SK-N-SH (cell line): ENCODE results near the gene HYCC2. TPM values are rescaled to one million over a fixed set of nuclear protein-coding genes. Genes with fewer than 3 reads are reported as not detected.

Experiments used
- CTCF ChIA-PET: fragments of 300-600, 350-600 bp; formaldehyde crosslinking; extraction: SDS; loops from one replicate; lab custom pipeline; 2021; lab: Yijun Ruan, JAX
- POLR2A ChIA-PET: fragments of 350-600 bp; sonication (Branson Sonifier 250); formaldehyde crosslinking; extraction: SDS; loops from one replicate; lab custom pipeline; 2020; ENCODE audit warnings: antibody characterized with exemption, inconsistent platforms; lab: Yijun Ruan, JAX
- DNase-seq: peaks from one replicate; pipeline ENCODE4 v3.0.0; 2012
- H2AFZ ChIP-seq: fragments of 200-600 bp; sonication (generic); 2 replicates; pipeline ENCODE4 v1.8.1; 2016; ENCODE audit warnings: antibody characterized with exemption, mild to moderate bottlenecking, low read depth
- H3F3A ChIP-seq: fragments of 200-600 bp; sonication (generic); replicated peaks from 2 replicates; pipeline ENCODE3; 2016; ENCODE audit warnings: antibody characterized with exemption, mild to moderate bottlenecking; ENCODE audit not compliant: insufficient read depth
- H3K27ac ChIP-seq, 2 experiments: fragments of 200-500 bp in 1 of 2; fragments of 200-600 bp in 1 of 2; sonication (Bioruptor generic) in 1 of 2; sonication (generic), shearing (Covaris generic) in 1 of 2; 2 replicates each; pipeline versions ENCODE4 v1.5.1 to v1.6.1; 2014 to 2016; ENCODE audit warnings: low read depth in 2 of 2, inconsistent platforms in 1 of 2, low read length in 1 of 2, mild to moderate bottlenecking in 1 of 2, mixed read lengths in 1 of 2
- H3K27me3 ChIP-seq: fragments of 200-600 bp; sonication (generic), shearing (Covaris generic); 2 replicates; pipeline ENCODE4 v1.6.1; 2016; ENCODE audit warnings: mixed run types; ENCODE audit not compliant: insufficient read depth
- H3K36me3 ChIP-seq, 2 experiments: fragments of 200-500 bp in 1 of 2; fragments of 200-600 bp in 1 of 2; sonication (Bioruptor generic) in 1 of 2; sonication (generic) in 1 of 2; replicated peaks in 1 of 2; 2 replicates each; pipeline versions ENCODE3 to v1.5.1; 2014 to 2016; ENCODE audit warnings: low read length in 1 of 2, mild to moderate bottlenecking in 1 of 2; ENCODE audit not compliant: insufficient read depth in 2 of 2, control insufficient read depth in 1 of 2
- H3K4me1 ChIP-seq, 2 experiments: fragments of 200-500 bp in 1 of 2; fragments of 200-600 bp in 1 of 2; sonication (Bioruptor generic) in 1 of 2; sonication (generic), shearing (Covaris generic) in 1 of 2; 2 replicates each; pipeline versions ENCODE4 v1.5.1 to v1.6.1; 2014 to 2016; ENCODE audit warnings: low read depth in 1 of 2, low read length in 1 of 2, mixed run types in 1 of 2; ENCODE audit not compliant: insufficient read depth in 2 of 2, control insufficient read depth in 1 of 2
- H3K4me2 ChIP-seq: fragments of 200-600 bp; sonication (generic), shearing (Covaris generic); 2 replicates; pipeline ENCODE4 v1.6.1; 2017; ENCODE audit warnings: mixed run types
- H3K4me3 ChIP-seq, 2 experiments: fragments of 200-500 bp in 1 of 2; fragments of 200-600 bp in 1 of 2; sonication (Bioruptor generic) in 1 of 2; sonication (generic), shearing (Covaris generic) in 1 of 2; 2 replicates each; pipeline versions ENCODE4 v1.5.1 to v1.8.1; 2014 to 2016; ENCODE audit warnings: low read depth in 2 of 2, inconsistent platforms in 1 of 2, low read length in 1 of 2, mild to moderate bottlenecking in 1 of 2, mixed read lengths in 1 of 2, moderate library complexity in 1 of 2
- H3K79me2 ChIP-seq: fragments of 200-600 bp; sonication (generic); 2 replicates; pipeline ENCODE4 v1.8.1; 2017; ENCODE audit warnings: mild to moderate bottlenecking; ENCODE audit not compliant: insufficient read depth
- H3K9ac ChIP-seq: fragments of 200-600 bp; sonication (generic); 2 replicates; pipeline ENCODE4 v1.6.1; 2017; ENCODE audit warnings: mixed run types
- H3K9me2 ChIP-seq: fragments of 200-600 bp; sonication (generic); 2 replicates; pipeline ENCODE4 v1.6.1; 2017; ENCODE audit warnings: mixed run types
- H3K9me3 ChIP-seq: fragments of 200-600 bp; sonication (generic); 2 replicates; pipeline ENCODE4 v1.6.1; 2017; ENCODE audit warnings: mixed run types, mild to moderate bottlenecking, moderate library complexity
- H4K20me1 ChIP-seq: fragments of 200-600 bp; sonication (generic); 2 replicates; pipeline ENCODE4 v1.6.1; 2017; ENCODE audit warnings: mild to moderate bottlenecking, mixed run types; ENCODE audit not compliant: insufficient read depth
- EZH2phosphoT487 ChIP-seq: fragments of 200-600 bp; sonication (generic); IDR thresholded peaks from 2 replicates; pipeline ENCODE4 v1.6.1; 2017; ENCODE audit warnings: low read depth, mixed run types, mild to moderate bottlenecking, antibody characterized with exemption, moderate library complexity, borderline replicate concordance
- FOSL2 ChIP-seq: IDR thresholded peaks from 2 replicates; pipeline ENCODE4 v1.4.0; 2012; ENCODE audit warnings: low read depth, mild to moderate bottlenecking, moderate library complexity, borderline replicate concordance
- GABPA ChIP-seq: IDR thresholded peaks from 2 replicates; pipeline ENCODE4 v1.4.0; 2012; ENCODE audit warnings: low read depth, mild to moderate bottlenecking
- JUND ChIP-seq: IDR thresholded peaks from 2 replicates; pipeline ENCODE4 v1.4.0; 2012
- MEF2A ChIP-seq: IDR thresholded peaks from 2 replicates; pipeline ENCODE4 v1.4.0; 2012; ENCODE audit warnings: low read depth, borderline replicate concordance
- NFIC ChIP-seq: IDR thresholded peaks from 2 replicates; pipeline ENCODE4 v1.4.0; 2012; ENCODE audit warnings: borderline replicate concordance
- NRF1 ChIP-seq: IDR thresholded peaks from 2 replicates; pipeline ENCODE4 v1.6.1; 2012; ENCODE audit warnings: low read depth, mild to moderate bottlenecking, low read length
- RAD21 ChIP-seq: IDR thresholded peaks from 2 replicates; pipeline ENCODE4 v1.6.1; 2012; ENCODE audit warnings: mild to moderate bottlenecking, low read length
- RXRA ChIP-seq: IDR thresholded peaks from 2 replicates; pipeline ENCODE4 v1.4.0; 2012; ENCODE audit warnings: low read depth, mild to moderate bottlenecking, borderline replicate concordance
- TAF1 ChIP-seq: IDR thresholded peaks from 2 replicates; pipeline ENCODE4 v1.6.1; 2012; ENCODE audit warnings: low read depth, mild to moderate bottlenecking, low read length, moderate library complexity, borderline replicate concordance
- YY1 ChIP-seq: IDR thresholded peaks from 2 replicates; pipeline ENCODE4 v1.4.0; 2012; ENCODE audit warnings: low read depth, mild to moderate bottlenecking
- WGBS: methylation state at CpG from one replicate; pipeline ENCODE4 v1.1.6; 2017; ENCODE audit warnings: low lambda C conversion rate; 5-methylcytosine and 5-hydroxymethylcytosine counted together
- polyA plus RNA-seq, 3 experiments: library from polyadenylated mRNA; depleted of rRNA; stranded (reverse); fragments of >200 nt; gene quantifications; 2 replicates each; pipeline ENCODE4 v1.2.3, GENCODE V29; 2012
- TF ChIP-seq, protein P1 (sequence below): IDR thresholded peaks from 2 replicates; pipeline ENCODE4 v1.6.1; 2012; ENCODE audit warnings: mild to moderate bottlenecking, low read depth, low read length, moderate library complexity
- TF ChIP-seq, protein P2 (sequence below): fragments of 200-600 bp; sonication (generic); IDR thresholded peaks from 2 replicates; pipeline ENCODE4 v1.6.1; 2017; ENCODE audit warnings: antibody characterized with exemption, mild to moderate bottlenecking, moderate library complexity
- TF ChIP-seq, protein P3 (sequence below): fragments of 150-350 bp; IDR thresholded peaks from 2 replicates; pipeline ENCODE4 v1.6.1; 2016; ENCODE audit warnings: mild to moderate bottlenecking, low read depth, low read length
- TF ChIP-seq, protein P4 (sequence below): IDR thresholded peaks from 2 replicates; pipeline ENCODE4 v1.4.0; 2012; ENCODE audit warnings: low read depth
- TF ChIP-seq, protein P5 (sequence below): IDR thresholded peaks from 2 replicates; pipeline ENCODE4; 2012

Gene HYCC2
- polyA plus RNA-seq, 1 of the 3 experiments (the other 2 are of a cell fraction): 1.2 TPM

DNA sequence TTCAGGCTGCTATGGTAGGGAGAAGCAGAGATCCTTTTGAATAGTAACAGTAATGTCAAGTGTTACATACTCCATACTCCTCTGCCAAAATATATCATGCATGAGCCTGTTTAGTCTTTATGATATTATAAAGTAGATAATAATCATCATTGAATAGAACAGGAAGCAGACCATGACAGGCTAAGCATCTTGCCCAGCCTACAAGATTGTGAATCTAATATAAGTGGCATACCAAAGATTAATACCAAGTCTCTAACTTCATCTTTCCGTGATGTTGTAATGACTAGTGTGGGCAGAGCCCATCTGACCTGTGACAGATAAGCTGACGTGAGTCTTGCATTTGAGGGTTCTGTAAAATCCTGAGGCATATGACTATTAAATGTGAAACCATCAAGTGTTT lies 13.4 kb upstream of the HYCC2 start (continued):
- TF ChIP-seq RAD21 (no peak), JUND (no peak), EZH2phosphoT487 (no peak), MEF2A (no peak)
- TF ChIP-seq, protein P1, sequence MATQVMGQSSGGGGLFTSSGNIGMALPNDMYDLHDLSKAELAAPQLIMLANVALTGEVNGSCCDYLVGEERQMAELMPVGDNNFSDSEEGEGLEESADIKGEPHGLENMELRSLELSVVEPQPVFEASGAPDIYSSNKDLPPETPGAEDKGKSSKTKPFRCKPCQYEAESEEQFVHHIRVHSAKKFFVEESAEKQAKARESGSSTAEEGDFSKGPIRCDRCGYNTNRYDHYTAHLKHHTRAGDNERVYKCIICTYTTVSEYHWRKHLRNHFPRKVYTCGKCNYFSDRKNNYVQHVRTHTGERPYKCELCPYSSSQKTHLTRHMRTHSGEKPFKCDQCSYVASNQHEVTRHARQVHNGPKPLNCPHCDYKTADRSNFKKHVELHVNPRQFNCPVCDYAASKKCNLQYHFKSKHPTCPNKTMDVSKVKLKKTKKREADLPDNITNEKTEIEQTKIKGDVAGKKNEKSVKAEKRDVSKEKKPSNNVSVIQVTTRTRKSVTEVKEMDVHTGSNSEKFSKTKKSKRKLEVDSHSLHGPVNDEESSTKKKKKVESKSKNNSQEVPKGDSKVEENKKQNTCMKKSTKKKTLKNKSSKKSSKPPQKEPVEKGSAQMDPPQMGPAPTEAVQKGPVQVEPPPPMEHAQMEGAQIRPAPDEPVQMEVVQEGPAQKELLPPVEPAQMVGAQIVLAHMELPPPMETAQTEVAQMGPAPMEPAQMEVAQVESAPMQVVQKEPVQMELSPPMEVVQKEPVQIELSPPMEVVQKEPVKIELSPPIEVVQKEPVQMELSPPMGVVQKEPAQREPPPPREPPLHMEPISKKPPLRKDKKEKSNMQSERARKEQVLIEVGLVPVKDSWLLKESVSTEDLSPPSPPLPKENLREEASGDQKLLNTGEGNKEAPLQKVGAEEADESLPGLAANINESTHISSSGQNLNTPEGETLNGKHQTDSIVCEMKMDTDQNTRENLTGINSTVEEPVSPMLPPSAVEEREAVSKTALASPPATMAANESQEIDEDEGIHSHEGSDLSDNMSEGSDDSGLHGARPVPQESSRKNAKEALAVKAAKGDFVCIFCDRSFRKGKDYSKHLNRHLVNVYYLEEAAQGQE: no peak
- TF ChIP-seq, protein P2, sequence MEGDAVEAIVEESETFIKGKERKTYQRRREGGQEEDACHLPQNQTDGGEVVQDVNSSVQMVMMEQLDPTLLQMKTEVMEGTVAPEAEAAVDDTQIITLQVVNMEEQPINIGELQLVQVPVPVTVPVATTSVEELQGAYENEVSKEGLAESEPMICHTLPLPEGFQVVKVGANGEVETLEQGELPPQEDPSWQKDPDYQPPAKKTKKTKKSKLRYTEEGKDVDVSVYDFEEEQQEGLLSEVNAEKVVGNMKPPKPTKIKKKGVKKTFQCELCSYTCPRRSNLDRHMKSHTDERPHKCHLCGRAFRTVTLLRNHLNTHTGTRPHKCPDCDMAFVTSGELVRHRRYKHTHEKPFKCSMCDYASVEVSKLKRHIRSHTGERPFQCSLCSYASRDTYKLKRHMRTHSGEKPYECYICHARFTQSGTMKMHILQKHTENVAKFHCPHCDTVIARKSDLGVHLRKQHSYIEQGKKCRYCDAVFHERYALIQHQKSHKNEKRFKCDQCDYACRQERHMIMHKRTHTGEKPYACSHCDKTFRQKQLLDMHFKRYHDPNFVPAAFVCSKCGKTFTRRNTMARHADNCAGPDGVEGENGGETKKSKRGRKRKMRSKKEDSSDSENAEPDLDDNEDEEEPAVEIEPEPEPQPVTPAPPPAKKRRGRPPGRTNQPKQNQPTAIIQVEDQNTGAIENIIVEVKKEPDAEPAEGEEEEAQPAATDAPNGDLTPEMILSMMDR: no peak

DNA sequence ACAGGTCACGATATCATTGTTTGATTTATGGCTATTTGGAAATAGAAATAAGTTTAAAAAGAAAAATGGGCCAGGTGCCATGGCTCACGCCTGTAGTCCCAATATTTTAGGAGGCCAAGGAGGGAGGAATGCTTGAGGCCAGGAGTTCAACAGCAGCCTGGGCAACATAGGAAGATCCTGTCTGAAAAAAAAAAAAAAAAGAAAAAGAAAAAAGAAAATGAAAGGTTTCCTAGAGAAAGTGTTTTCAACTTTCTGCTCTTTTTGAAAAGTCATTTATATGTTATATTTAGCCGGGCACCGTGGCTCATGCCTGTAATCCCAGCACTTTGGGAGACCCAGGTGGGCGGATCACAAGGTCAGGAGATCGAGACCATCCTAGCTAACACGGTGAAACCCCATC lies 3.5 kb upstream of the HYCC2 start:
- Histone ChIP-seq H3K79me2 (peaks cover 74% of the 10 kb centered on the region), H3K9me3 (no peaks in the 10 kb centered on the region), H3K9ac (no peak overlapping the region), H3K4me2 (no peak overlapping the region), H3K9me2 (no peaks in the 10 kb centered on the region), H3K4me1 (peaks cover 0 to 12% of the 10 kb centered on the region in 2 experiments; a peak in 2 of 4 replicates), H4K20me1 (no peaks in the 10 kb centered on the region), H2AFZ (no peak overlapping the region), H3F3A (peaks cover 5% of the 10 kb centered on the region), H3K4me3 (no peak overlapping the region), H3K27me3 (no peaks in the 10 kb centered on the region), H3K27ac (no peak overlapping the region), H3K36me3 (peaks cover 7 to 19% of the 10 kb centered on the region in 2 experiments)
- TF ChIP-seq, protein P3, sequence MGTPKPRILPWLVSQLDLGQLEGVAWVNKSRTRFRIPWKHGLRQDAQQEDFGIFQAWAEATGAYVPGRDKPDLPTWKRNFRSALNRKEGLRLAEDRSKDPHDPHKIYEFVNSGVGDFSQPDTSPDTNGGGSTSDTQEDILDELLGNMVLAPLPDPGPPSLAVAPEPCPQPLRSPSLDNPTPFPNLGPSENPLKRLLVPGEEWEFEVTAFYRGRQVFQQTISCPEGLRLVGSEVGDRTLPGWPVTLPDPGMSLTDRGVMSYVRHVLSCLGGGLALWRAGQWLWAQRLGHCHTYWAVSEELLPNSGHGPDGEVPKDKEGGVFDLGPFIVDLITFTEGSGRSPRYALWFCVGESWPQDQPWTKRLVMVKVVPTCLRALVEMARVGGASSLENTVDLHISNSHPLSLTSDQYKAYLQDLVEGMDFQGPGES: no peak
- TF ChIP-seq RXRA (no peak), GABPA (no peak), RAD21 (no peak), NFIC (no peak), FOSL2 (no peak), TAF1 (no peak), NRF1 (no peak), YY1 (no peak)
- TF ChIP-seq, protein P4, sequence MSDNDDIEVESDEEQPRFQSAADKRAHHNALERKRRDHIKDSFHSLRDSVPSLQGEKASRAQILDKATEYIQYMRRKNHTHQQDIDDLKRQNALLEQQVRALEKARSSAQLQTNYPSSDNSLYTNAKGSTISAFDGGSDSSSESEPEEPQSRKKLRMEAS: no peak
- TF ChIP-seq, protein P5, sequence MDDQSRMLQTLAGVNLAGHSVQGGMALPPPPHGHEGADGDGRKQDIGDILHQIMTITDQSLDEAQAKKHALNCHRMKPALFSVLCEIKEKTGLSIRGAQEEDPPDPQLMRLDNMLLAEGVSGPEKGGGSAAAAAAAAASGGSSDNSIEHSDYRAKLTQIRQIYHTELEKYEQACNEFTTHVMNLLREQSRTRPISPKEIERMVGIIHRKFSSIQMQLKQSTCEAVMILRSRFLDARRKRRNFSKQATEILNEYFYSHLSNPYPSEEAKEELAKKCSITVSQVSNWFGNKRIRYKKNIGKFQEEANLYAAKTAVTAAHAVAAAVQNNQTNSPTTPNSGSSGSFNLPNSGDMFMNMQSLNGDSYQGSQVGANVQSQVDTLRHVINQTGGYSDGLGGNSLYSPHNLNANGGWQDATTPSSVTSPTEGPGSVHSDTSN: no peak
- TF ChIP-seq, protein P1: no peak
- TF ChIP-seq, protein P2: no peak
- 90% methylated on average over 7 of the region's 7 CpGs for WGBS
- CTCF ChIA-PET: no interaction called here
- no peak for DNase-seq
- POLR2A ChIA-PET: no interaction called here
